ENCODE results near the gene SEMA3E.

The SEMA3E gene

GRCh38 chr7:83640731-83641537 is 8.0 kb downstream of the SEMA3E start:
- no peak for DNase-seq (ENCODE audit: low read depth, low spot score)

GRCh38 chr7:83640240-83640639 is 8.7 kb downstream of the SEMA3E start:
- no peak for DNase-seq (ENCODE audit: low read depth, low spot score)

GRCh38 chr7:83633516-83633915 is 15.4 kb downstream of the SEMA3E start:
- no peak for DNase-seq (ENCODE audit: low read depth, low spot score)

- peak; percentile 92 for DNase-seq (ENCODE audit: low read depth, low spot score)
These were observed 19.6 kb downstream of the SEMA3E start for GRCh38 chr7:83629117-83629880.

- DNase-seq (ENCODE audit: low read depth, low spot score) = no peak
These were observed 31.1 kb downstream of the SEMA3E start for GRCh38 chr7:83617858-83618257.

GRCh38 chr7:83614112-83614511 is 34.8 kb downstream of the SEMA3E start:
- DNase-seq (ENCODE audit: low read depth, low spot score) = no peak

GRCh38 chr7:83613232-83613631 is 35.7 kb downstream of the SEMA3E start:
- no peak for DNase-seq (ENCODE audit: low read depth, low spot score)

- no peak for DNase-seq (ENCODE audit: low read depth, low spot score)
These were observed 37.2 kb downstream of the SEMA3E start for GRCh38 chr7:83611776-83612175.

GRCh38 chr7:83610649-83611304 is 38.2 kb downstream of the SEMA3E start:
- DNase-seq (ENCODE audit: low read depth, low spot score) = no peak

- DNase-seq (ENCODE audit: low read depth, low spot score) = no peak
These were observed 40.2 kb downstream of the SEMA3E start for GRCh38 chr7:83608716-83609115.

- DNase-seq (ENCODE audit: low read depth, low spot score) = no peak
These were observed 45.3 kb downstream of the SEMA3E start for GRCh38 chr7:83603649-83604048.

GRCh38 chr7:83599131-83599530 is 49.8 kb downstream of the SEMA3E start:
- DNase-seq (ENCODE audit: low read depth, low spot score) = no peak

GRCh38 chr7:83593921-83594475 is 54.9 kb downstream of the SEMA3E start:
- DNase-seq (ENCODE audit: low read depth, low spot score) = no peak

- DNase-seq (ENCODE audit: low read depth, low spot score) = no peak
These were observed 60.2 kb downstream of the SEMA3E start for GRCh38 chr7:83588602-83589240.

- DNase-seq (ENCODE audit: low read depth, low spot score) = no peak
These were observed 62.7 kb downstream of the SEMA3E start for GRCh38 chr7:83586281-83586680.

- no peak for DNase-seq (ENCODE audit: low read depth, low spot score)
These were observed 67.1 kb downstream of the SEMA3E start for GRCh38 chr7:83581667-83582435.

- DNase-seq (ENCODE audit: low read depth, low spot score) = no peak
These were observed 69.2 kb downstream of the SEMA3E start for GRCh38 chr7:83579740-83580139.

- no peak for DNase-seq (ENCODE audit: low read depth, low spot score)
These were observed 73.5 kb downstream of the SEMA3E start for GRCh38 chr7:83575436-83575835.

GRCh38 chr7:83574616-83575015 is 74.3 kb downstream of the SEMA3E start:
- DNase-seq (ENCODE audit: low read depth, low spot score) = no peak

- DNase-seq (ENCODE audit: low read depth, low spot score) = no peak
These were observed 86.0 kb downstream of the SEMA3E start for GRCh38 chr7:83562960-83563359.

GRCh38 chr7:83562289-83562688 is 86.7 kb downstream of the SEMA3E start:
- no peak for DNase-seq (ENCODE audit: low read depth, low spot score)
